CD4-positive, alpha-beta T cell treated with Interleukin-4 for 1 hour (primary cell): ENCODE data around the gene FAM53A.
"Not testable (repeated sequence)": the region's sequence is repeated elsewhere in the genome, so short reads cannot be mapped to it uniquely, and the experiment has no call there.

Experiments
- DNase-seq, 2 donors: peaks; one replicate each; pipeline ENCODE4 v3.0.0-alpha.2; 2020 to 2022

FAM53A gene

GRCh38 chr4:1658146-1658545 is 26.0 kb downstream of the FAM53A start:
- DNase-seq = no peak

- DNase-seq = no peak
Measured at GRCh38 chr4:1656986-1657385, 27.1 kb downstream of the FAM53A start.

DNA sequence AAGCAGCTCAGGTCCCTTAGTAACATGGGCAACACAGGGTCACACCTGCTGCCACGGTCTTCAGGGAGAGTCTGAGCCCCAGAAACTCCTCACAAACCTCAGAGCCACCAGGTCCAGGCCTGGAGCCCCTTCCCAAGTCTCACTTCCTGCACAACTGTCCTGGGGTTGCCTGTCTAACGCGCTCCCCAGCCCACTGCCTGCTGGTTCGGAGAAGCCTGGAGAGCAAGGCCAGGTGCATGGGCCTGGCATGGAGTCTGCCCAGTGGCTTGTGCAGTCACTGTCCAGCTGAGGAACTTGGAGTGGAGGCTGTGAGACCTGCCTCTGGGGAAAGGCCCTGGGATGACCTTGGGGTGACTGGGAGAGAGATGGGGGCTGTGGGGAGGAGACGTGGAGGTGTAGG is 28.0 kb downstream of the FAM53A start:
- DNase-seq = no peak

GRCh38 chr4:1655676-1656075 is 28.4 kb downstream of the FAM53A start:
- DNase-seq = no peak

GRCh38 chr4:1655081-1655480 is 29.0 kb downstream of the FAM53A start:
- DNase-seq = no peak

- DNase-seq = no peak
Measured at GRCh38 chr4:1654216-1654955, 29.7 kb downstream of the FAM53A start.

GRCh38 chr4:1653776-1654175 is 30.3 kb downstream of the FAM53A start:
- no peak for DNase-seq

DNA sequence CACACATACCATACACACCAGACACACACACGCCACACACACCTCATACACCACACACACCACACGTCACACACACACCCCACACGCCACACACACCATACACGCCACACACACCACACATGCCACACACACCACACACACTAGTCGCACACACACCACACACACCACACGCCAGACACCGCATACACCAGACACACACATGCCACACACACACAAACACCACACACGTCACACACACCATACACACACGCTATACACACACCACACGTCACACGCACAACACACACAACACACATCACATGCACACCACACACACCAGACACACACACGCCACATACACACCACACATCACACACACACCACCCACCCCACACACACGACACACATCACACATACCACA is 32.0 kb downstream of the FAM53A start:
- DNase-seq = no peak

- no peak for DNase-seq
Measured at GRCh38 chr4:1651609-1652008, 32.5 kb downstream of the FAM53A start.

DNA sequence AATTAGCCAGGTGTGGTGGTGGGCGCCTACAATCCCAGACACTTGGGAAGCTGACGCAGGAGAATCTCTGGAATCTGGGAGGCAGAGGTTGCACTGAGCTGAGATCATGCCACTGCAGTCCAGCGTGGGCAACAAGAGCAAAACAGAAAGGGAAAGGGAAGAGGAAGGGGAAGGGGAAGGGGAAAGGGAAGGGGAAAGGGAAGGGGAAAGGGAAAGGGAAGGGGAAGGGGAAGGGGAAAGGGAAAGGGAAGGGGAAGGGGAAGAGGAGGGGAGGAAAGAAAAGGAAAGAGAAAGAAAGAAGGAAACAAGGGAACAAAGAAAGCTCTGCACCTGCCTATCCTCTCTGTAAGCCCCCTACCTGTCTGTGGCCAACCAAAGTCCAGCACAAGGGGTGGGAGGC is 35.2 kb downstream of the FAM53A start:
- DNase-seq = no peak

DNA sequence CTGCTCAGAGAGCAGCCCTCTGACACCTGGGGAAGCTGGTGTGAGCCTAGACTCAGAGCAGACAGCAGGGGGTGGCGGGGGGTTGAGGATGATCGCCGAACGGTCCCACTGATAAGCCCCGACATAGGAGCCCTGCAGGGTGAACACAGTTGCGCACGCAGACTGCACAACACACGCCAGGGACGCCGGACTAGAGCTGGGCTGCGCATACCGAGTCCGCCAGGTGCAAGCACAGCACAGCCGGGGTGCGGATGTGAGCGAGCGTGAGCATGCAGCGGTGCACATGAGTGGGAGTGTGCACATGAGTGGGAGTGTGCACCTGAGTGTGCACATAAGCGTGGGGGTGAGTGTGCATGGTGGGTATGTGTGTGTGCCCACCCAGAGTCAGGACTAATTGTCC is 36.7 kb downstream of the FAM53A start:
- no peak for DNase-seq

DNA sequence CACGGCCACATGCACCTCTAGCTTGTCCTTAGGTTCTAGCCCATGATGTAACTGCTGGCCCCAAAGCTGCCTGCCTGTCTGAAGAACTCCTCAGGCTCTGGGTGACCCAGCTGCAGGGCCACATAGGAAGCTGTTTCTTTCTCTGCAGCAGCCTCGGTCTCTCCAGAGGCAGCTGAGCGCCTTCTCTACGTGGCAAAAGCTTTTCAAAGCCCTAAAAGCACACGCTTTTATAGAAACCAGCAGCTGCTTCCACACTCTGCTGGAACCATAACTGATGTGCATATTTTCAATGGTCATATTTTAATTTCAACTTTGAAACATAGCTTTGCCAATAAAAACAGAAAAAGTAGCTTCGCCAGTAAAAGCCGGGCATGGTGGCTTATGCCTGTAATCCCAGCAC is 37.4 kb downstream of the FAM53A start:
- no peak for DNase-seq

- DNase-seq = no peak
Measured at GRCh38 chr4:1644891-1645657, 39.0 kb downstream of the FAM53A start.

DNA sequence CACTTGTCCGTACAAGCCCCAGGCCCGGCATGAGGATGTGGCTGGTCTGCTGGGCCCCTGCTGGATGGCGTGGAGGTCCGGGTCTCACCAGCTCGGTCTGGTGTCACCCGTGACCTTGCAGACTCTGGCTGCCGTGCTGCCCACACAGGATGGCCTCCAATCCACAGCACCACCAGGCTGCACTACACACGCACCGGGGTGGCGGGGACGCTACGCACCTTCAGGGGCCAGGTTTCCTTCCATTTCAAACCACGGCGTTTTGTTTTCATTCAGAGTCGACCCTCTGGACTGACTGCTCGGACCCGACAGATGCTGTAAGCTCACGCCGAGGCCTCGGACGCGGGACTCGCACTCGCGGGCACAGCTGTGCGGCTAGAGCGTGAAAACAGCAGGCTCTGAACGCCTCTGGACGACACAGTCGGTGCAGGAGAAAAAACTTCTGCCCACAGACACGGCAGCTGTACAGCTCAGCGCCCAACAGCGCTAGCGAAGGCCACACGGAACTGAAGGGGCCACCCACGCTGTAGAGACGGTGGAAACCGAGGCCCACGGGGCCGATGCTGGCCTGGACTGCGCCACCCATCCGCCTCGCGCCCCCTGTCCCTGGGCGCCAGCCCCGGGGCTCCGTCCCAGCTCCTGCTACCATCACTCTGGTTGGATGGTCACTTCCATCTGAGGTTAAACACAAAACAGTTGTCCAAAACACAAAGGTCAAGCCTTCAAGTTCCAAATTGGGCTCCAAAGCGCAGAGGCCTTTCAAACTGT is 40.0 kb downstream of the FAM53A start:
- DNase-seq = no peak

DNA sequence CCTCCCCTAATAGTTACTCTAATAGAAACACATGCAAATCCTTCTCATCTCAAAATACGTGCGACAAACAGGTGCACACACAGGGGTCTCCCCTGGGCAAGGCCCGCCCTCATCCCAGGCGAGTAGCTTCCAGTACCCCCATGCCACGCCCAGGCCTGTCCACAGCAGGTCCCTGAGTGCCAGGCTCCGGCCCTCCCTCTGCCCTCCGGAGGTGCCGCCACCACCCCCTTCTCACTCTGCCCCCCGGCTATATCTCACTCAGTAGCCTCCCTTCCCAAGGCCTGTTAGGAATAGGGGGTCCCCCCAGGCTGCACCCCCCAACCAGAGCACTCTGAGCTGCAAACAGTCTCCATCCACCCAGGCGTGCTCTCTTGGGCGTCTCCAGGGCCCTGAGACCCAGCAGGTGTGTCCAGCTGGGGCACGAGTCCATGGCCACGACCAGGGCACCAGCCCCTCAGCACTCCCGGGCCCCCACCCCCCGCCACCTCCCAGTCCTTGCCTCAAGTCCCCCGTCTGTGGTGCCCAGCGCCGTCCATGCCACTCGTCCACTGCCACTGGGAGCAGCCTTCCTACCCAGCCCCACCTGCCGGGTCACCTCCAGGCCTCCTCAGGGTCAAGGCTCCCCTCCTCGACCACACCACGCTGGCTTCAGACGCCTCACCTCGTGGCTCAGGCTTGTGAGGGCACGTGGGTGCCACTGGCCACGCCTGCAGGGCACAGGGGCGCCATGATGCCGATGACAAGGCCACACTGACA is 41.7 kb downstream of the FAM53A start:
- no peak for DNase-seq

DNA sequence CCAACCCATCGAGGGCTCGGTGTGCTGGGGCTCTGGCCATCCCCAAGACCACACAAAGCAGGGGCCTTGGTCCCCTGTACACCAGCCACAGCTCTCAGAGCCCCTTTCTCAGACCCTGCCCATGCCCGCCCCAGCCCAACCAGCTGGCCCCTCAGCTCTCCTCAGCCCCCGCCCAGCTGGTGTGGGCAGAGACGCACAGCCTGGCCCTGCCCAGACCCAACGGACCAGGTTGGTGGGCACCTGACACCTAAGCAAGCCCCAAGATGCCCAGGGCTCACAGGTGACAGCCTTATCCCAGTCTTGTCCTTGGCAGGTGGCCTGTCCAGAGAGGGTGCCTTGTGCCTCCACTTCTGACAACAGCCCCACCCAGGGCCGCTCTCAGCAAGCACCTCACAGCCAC is 42.4 kb downstream of the FAM53A start:
- DNase-seq = no peak

DNA sequence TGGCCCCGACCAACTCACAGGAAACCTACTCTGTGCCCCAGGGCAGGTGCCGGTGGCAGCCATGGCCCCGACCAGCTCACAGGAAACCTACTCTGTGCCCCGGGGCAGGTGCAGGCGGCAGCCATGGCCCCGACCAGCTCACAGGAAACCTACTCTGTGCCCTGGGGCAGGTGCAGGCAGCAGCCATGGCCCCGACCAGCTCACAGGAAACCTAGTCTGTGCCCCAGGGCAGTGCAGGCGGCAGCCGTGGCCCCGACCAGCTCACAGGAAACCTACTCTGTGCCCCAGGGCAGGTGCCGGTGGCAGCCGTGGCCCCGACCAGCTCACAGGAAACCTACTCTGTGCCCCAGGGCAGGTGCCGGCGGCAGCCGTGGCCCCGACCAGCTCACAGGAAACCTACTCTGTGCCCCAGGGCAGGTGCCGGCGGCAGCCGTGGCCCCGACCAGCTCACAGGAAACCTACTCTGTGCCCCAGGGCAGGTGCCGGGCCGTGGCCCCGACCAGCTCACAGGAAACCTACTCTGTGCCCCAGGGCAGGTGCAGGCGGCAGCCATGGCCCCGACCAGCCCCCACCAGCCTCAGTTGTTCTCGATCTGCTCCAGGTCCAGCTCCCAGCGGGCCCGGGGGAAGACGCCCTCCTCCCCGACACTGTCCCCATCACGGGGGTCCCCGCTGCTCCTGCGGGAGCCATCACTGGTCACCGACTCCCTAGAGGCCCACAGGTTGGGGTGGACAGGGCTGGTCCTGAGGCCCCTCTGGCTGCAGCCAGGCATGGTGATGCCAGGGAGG is 43.2 kb downstream of the FAM53A start:
- DNase-seq = not testable (repeated sequence)

- no peak for DNase-seq
Measured at GRCh38 chr4:1640190-1640589, 43.9 kb downstream of the FAM53A start.

- DNase-seq = no peak
Measured at GRCh38 chr4:1639299-1639868, 44.7 kb downstream of the FAM53A start.

DNA sequence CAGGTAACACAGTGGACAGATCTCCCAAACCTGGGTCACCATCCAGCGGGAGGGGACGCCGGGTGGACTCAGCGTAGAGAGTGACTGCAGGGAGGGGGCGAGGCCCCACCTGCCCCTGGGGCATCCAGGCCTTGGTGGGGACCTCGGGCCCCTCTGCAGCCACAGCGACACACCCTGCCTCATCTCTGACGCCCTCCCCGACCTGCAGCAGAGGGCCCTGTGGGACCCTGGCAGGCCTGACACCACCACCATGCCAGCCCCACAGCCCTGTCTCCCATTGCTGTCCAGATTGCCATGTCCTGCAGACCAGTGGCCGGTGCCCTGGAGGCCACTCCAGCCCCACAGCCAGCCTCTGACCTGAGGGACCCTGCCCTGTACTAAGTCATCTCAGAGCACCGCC is 45.2 kb downstream of the FAM53A start:
- no peak for DNase-seq

GRCh38 chr4:1638272-1638598 is 45.9 kb downstream of the FAM53A start:
- DNase-seq = no peak
